GM20431 (cell line): ENCODE results near the gene MIAT.
"Not testable (repeated sequence)": the region's sequence is repeated elsewhere in the genome, so short reads cannot be mapped to it uniquely, and the experiment has no call there.

Source experiments
- in situ Hi-C: fragments of 300-500 bp; cut with MseI, MboI; formaldehyde crosslinking; loops from one replicate; pipeline ENCODE4 v1.15.0; 2020; ENCODE audit warnings: low sequenced_read_pairs; ENCODE audit not compliant: unreplicated experiment

MIAT gene

DNA sequence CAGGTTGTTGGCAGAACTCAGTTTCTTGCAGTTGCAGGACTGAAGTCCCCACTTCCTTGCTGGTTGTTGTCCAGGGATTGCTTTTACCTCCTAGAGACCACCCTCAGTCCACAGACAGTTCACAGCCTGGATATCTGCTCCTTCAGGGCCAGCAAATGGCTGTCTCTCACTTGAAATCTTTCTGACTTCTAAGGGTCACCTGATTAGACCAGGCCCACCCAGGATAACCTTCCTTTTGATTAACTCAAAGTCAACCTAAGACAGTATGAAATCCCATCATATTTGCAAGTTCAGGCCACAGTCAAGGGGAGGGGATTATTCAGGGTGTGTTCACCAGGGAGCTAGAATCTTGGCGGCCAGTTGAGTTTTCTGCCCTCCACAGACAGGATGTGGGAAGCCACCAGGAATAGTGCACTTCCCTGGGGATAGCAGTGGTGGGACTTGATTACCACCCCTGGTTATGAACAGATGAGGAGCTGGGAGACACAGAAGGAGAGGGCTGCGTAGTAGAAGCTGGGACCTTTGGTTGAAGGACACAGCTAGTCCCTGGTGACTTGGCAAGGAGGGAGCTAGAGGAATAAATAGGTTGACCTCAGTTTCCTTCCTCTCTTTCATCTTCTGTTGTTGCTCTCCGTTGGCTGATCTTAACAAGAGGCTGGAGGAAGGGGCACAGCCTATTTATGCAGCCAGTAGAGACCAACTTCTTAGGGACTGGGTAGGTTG, 33.4 kb downstream of the MIAT start:
- in situ Hi-C loops: no loop called here

DNA sequence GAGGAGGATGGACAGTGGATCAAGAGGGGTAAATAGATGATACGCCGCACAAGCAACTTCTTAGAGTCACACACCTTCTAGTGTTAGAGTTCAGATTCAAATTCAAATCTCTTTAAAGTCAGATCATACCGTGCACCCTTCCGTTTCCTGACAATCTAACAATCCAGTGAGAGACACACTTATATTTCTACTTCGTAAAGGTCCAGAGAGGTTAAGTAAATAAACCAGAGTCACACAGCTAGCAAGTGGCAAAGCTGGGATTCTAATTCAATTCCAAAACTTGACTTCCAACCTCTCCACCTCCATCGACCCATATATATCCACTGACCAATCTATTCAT, 34.0 kb downstream of the MIAT start:
- in situ Hi-C loops: no loop called here

DNA sequence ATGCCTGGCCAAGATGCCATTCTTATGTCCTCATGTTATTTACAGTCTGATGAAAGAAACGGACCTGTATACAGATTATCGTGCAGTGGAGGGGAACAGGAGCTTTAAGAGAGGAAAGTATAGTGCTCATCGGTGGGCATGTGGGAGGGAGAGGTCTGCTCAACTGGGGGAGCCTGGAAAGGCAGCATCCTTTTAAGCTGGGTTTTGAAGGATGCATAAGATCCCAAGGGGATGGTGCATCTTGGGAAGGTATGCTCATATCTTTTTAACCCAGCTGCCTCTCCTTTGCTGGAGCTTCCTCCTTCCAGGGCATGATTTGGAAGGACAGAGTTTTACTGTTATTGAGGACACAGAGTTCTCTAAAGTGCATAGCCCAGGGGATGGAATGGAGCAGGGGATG, 34.8 kb downstream of the MIAT start:
- in situ Hi-C loops: no loop called here

DNA sequence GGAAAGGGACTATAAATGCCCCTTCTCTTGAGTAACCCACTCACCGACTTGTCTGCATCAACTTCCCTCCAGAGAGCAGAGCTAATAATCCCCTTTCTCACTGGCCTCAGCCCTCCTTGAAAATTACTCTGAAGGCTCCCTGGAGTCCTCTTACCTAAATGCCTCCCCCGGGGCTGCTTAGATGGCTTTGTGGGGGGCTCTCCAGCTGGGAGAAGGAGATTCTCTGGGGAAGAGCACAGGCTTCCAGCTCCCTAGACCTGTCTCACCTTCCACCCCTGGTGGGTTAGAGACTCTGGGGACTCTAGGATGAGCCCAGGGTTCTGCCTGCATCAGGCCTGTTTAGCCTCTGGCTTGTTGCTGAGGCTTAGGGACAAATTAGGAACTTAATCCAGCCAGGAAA, 39.8 kb downstream of the MIAT start:
- in situ Hi-C loops: no loop called here

DNA sequence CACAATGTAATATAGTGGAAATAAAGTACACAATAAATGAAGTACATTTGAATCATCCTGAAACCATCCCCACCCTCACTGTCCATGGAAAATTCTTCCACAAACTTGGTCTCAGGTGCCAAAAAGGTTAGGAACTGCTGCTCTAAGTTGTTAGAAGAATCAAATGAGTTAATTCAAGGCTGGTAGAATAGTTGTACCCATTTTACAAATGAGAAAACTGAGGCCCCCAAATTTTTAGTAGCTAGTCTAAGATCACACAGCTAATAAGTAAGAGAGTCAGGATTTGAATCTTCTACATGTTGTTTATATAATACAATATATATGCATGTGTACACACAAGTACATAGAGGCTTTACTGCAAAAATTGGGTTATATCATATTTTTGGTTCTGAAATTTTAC, 43.1 kb downstream of the MIAT start:
- in situ Hi-C loops: no loop called here

DNA sequence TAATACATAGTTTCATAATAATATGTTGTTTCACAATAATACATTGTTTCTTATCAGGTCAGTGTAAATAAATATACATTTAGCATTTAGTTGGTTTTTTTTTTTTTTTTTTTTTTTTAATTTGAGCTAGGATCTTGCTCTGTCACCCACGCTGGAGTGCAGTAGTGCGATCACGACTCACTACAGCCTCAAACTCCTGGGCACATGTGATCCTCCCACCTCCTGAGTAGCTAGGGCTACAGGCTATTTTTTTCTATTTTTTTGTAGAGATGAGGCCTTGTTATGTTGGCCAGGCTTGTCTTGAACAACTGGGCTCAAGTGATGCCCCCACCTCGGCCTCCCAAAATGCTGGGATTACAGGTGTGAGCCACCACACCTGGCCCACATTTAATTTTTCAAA, 43.5 kb downstream of the MIAT start:
- in situ Hi-C loops: no loop called here

DNA sequence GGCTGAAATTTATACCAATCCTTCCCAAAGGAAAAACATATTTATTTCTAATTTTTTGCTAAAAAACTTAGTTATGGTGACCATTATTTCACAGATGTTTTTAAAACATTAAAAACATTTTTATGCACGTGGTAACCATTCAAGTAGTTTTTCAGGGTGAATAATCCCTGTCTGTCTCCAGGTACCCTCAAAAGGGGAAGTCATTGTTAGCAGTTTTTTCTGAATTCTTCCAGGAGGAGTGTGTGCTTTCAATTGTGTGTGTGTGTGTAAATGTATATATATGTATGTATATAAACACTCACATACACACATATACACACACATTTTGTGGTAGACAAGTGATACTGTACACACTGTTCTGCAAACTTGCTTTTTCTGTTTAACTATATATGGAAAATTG, 43.9 kb downstream of the MIAT start:
- in situ Hi-C loops: no loop called here

DNA sequence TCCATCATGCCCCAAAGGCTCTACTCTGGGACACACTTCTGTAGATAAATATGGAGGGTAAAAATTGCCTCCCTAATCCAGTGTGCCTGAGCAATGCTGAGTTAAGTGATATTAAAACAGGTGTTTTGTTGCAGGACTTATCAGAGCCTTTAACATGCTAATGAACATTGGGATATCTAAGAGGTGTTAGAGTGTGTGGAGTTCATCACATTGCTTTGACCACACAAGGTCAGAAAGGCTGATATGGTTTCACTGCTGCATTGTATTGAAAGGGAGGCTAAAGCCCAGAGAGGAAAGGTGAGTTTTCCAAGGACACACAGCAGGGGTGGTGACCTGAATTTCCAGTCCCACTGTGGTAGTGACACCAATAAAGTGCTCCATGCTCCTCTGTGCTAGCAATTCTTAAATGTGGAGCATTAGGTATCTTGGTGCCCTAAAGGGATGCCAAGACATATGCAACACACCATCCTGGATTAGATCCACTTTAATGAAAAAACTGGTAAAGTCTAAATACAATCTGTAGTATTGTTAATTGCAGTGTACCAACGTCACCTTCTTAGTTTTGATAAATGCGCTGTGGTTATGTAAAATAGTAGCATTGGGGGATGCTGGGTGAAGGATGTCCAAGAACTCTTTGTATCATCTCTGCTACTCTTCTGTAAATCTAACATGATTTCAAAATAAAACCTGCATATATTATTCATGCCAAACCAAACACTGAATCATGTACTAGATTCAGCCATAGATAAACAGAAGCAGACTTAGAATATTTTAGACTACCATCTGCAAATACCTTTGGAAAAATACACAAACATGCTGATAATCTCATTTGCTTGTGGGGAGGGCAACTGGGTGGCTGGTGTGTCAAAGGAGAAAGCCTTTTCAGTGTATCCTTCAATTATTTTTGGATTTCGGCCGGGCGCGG, 45.8 kb downstream of the MIAT start:
- in situ Hi-C loops: no loop called here

DNA sequence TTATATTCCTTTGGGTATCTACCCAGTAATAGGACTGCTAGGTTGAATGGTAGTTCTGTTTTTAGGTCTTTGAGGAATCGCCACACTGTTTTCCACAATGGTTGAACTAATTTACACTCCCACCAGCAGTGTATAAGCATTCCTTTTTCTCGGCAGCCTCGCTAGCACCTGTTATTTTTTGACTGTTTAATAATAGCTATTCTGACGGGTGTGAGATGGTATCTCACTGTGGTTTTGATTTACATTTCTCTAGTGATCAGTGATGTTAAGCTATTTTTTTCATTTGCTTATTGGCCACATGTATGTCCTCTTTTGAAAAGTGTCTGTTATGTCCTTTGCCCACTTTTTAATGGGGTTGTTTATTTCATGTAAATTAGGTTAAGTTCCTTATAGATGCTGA, 48.0 kb downstream of the MIAT start:
- in situ Hi-C loops: not testable (repeated sequence)

DNA sequence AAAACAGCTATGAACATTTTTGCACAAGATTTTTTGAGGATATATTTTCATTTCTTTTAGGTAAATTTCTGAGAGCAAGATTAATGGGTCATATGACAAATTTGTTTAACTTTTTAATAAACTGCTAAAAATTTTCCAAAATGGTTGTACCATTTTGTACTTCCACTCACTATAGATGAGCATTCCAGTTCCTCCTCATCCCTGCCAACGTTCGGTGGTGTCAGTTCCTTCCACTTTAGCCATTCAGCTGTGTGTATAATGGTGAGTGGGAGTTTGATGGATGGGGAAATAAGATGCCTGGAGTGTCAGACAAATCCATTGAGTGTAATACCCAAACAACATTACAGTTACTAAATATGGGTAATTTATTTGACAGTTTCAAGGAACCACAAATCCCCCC, 49.7 kb downstream of the MIAT start:
- in situ Hi-C loops: no loop called here

DNA sequence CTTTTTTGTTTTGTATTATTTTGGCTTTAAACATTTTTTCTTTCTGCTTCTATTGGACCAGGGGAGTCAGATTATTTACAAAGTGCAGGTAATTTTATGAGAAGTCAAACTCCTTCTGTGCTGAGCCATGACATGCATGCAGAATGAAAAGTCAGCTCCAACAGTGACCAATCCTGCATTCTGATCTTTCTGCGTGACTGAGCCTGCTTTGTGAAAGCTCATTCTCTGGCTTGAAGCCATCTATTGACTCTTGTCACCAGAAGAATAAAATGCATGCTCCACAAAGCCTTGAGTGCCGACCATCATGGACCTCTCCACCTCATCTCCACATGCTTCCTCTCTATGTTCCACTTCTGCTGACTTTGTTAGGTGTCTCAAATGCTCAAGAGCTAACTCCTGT, 50.2 kb downstream of the MIAT start:
- in situ Hi-C loops: no loop called here

DNA sequence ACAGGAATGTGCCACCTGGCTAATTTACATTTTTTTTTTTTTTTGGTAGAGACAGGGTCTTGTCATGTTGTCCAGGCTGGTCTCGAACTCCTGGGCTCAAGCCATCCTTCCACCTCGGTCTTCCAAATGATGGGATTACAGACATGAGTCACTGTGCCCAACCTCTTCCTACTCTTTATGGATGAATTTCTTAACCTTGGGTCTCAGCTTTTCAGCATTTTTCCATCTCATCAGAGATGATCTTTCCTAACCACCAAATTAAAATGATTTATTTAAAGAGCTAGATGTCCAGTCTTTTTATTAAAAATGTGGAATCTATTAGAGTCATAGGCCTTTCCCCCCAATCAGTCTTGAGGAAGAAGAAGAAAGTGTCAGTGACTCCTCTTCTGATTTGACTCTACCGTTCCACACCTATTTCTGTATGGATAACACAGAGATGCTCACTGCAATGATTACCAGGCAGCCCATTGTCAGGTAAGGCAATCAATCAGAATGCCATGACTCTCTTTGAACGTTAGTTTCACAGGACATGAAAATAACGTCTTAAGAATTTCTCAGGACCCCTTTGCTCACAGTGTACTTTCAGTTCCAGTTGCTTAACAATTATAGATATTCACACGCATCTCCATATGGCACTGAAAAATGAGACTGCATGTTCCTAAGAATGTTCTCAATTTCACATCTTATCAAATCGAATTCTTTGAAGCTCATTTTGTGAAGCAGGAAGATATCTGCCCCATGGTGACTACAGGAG, 51.0 kb downstream of the MIAT start:
- in situ Hi-C loops: no loop called here

DNA sequence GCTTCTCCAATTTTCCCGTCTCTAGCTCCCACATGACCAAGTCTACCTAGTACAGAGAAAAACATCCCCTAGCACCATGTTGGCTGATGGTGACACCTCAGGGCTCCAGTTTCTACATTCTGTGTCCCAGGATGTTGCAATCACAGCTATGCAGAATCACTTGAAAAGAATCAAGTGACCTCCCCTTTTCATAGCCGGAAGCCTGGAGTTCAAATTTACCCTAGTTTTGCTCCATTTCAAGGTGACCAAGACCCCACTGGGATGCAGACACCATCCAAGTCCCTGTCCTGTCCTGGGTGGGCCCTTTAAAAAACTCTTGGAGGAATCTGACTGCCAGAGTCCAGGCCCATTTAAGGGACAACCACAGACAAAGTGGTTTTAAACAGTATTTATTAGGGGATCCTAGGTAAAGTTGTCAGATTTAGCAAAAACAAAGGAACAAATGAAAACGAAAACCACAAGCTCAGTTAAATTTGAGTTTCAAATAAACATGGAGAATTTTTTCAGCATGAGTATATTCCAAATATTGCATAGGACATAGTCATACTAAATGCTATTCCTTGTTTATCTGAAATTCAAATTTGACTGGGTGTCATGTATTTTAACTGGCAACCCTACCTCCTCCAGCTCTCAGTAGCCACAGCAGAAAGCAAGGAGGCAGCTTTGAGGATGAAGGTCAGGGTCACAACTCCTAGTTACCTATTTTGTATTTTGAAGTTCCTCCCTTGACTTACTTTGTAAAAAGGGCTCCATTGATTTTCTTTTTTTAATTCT, 52.4 kb downstream of the MIAT start:
- in situ Hi-C loops: no loop called here

DNA sequence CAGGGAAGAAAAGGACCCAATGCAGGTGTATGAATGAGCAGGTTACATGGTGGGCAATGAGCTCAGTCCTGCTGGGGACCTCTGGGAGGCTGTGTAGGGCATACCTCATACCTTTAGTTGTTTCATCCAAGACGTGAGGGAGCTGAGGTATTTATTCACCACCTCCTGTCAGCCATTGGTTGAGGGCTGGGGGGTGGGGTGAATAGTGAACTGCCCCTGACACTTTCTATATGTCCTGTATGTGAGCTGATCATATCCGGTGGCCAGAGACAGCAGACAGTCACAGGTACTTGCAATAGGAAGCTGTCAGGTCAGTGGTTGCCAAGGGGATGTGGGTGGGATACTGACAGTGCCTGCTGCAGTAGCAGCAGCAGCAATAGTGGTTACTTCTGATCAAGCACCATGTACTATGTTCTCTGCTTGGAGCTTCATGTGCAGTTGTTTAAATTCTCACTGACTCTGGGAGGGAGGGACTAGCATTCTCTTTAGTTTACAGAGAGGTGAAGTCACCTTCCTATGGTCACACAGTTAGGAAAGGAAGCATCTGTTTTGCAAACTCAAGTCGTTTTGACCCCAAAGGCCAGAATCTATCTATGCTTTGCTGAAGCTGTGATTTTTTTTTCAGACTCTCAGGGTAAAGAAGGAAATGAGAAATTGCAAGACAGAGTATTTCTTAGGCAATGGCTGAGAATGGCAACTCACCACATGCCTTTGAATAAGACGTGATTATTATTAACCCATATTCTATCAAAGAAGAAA, 54.0 kb downstream of the MIAT start:
- in situ Hi-C loops: no loop called here

DNA sequence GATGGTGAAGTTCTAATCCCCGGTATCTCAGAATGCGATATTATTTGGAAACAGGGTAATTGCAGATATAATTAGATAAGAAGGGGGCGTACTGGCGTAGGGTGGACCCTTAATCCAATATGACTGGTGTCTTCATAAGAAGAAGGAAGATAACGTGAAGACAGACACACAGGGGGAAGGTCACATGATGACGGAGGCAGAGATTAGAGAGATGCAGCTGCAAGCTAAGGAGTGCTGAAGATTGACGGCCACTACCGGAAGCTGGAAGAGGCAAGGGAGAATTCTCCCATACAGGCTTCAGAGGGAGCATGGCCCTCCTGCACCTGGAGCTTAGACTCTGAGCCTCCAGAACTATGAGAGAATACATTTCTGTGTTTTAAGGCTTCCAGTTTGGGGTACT, 54.8 kb downstream of the MIAT start:
- in situ Hi-C loops: no loop called here

DNA sequence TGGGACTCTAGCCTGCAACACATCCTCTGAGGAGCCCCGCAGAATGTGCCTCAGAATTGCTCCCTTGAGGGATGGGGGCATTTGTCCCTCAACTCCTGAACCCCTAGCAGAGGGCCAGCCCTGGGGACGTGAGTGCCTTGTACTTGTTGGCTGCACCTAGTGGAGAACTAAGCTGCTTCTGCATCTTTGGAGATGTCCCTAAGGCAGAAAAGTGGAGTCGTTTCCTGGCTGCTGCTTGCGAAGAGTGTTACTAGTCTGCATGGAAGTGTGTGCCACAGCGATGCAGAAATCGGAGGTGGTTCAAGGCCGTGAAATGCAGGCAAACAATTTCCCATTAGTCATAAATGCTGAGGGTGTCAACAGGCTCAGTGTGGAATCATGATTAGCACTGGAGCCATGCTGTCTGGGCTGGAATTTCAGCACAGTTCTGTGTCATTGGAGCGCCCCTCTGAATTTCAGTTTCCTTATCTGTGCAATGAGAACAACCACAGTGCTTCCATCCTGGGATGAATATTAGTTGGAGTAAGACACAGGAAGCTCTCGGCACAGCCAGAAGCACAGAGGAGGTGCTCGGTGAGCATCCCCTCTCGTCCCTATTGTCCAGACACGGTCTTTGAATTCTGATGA, 56.5 kb downstream of the MIAT start:
- in situ Hi-C loops: no loop called here

DNA sequence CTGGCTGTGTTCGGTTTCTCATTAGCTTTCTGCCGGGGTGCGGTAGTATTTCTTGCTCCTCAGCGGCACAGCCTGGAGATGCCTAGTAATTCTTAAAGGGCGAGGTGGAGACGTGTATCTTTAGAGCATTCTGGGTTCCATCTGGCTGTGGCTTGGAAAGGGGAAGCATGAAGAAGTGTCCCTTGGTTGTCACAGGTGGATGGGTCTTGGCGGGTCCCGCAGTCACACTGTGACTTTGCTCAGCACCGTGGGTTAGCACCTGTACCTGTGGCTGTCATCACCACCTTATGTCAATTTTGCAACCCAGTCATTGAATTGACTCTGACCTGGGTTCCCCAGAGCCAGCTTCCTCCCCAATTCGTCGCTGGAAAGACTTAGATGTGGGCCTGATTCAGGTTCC, 57.6 kb downstream of the MIAT start:
- in situ Hi-C loops: no loop called here

DNA sequence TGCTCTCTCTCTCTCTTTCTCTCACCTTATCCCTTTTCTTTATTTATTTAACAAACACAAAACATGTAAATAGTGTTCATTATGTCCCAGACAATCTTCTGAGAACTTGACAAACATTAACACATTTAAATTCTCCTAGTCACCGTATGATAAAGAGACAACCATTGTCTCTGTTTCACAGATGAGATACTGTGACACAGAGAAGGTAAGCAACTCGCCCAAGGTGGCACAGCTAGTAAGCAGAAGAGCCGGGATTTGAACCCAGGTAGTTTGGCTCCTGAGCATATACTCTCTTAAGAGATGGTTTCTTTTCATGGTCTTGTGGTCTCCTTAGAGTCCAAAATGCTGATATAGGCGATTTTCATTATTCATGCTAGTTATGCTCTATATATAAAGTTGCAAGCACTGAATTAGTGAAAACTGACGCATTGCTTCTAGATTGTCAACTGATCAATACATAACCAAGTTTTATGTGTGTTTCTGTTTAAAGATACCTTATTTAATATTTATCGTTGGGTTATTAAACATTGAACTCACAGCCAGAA, 58.1 kb downstream of the MIAT start:
- in situ Hi-C loops: no loop called here

DNA sequence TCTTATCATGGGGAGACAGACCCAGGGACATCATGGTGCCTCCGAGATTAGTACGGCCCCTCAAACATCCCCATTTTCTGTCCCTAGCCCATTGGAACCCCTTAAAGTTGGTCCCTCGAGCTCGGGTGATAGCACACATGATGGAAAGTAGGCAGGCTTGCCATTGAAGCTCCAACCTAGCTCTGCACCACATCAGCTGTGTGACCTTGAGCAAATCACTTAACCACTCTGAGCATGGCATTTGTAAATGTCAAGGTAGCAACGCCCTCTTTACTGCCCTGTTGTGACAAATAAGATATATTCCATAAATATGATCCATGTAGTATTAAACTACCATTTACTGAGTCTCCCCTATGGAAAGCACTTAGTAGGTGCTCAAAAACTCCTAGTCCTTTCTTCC, 61.1 kb downstream of the MIAT start:
- in situ Hi-C loops: no loop called here
